GM23338 (cell line): Measurements from ENCODE around the gene SCLY.

Experiments
- CREB1 ChIP-seq: fragments of 250-450 bp; sonication (Bioruptor Pico); IDR thresholded peaks from 2 replicates; pipeline ENCODE4 v1.5.0; 2020; ENCODE audit warnings: low read depth, mild to moderate bottlenecking, moderate library complexity
- ETS1 ChIP-seq: IDR thresholded peaks from 2 replicates; pipeline ENCODE4 v1.6.1; 2016; ENCODE audit warnings: antibody characterized with exemption
- EZH2 ChIP-seq: fragments of 200-600 bp; sonication (generic); IDR thresholded peaks from one replicate; pipeline ENCODE4 v1.8.0; 2017; ENCODE audit warnings: antibody characterized with exemption, mild to moderate bottlenecking, low read depth; ENCODE audit not compliant: unreplicated experiment
- EZH2phosphoT487 ChIP-seq: fragments of 200-600 bp; sonication (generic); IDR thresholded peaks from one replicate; pipeline ENCODE4 v1.8.1; 2018; ENCODE audit warnings: antibody characterized with exemption; ENCODE audit not compliant: unreplicated experiment
- JUNB ChIP-seq: IDR thresholded peaks from one replicate; pipeline ENCODE4 v1.6.1; 2016; ENCODE audit warnings: antibody characterized with exemption; ENCODE audit not compliant: unreplicated experiment
- NANOG ChIP-seq: IDR thresholded peaks from 2 replicates; pipeline ENCODE4 v1.6.1; 2016; ENCODE audit warnings: antibody characterized with exemption, borderline replicate concordance
- POLR2AphosphoS5 ChIP-seq: IDR thresholded peaks from 2 replicates; pipeline ENCODE4 v1.6.1; 2016; ENCODE audit warnings: antibody characterized with exemption, low read depth
- STAT1 ChIP-seq: IDR thresholded peaks from one replicate; pipeline ENCODE4 v1.6.1; 2016; ENCODE audit warnings: antibody characterized with exemption; ENCODE audit not compliant: unreplicated experiment
- ZNF114 ChIP-seq: fragments of 250-450 bp; sonication (Bioruptor Pico); IDR thresholded peaks from 2 replicates; pipeline ENCODE4 v1.5.0; 2020; ENCODE audit warnings: mild to moderate bottlenecking, moderate library complexity
- ZNF331 ChIP-seq: fragments of 250-450 bp; sonication (Bioruptor Pico); IDR thresholded peaks from 2 replicates; pipeline ENCODE4 v1.5.0; 2020; ENCODE audit warnings: low read depth, mild to moderate bottlenecking, moderate library complexity
- TF ChIP-seq, protein P1 (sequence below), 2 experiments: fragments of 200-600 bp in 1 of 2; sonication (generic) in 1 of 2; conservative IDR thresholded peaks; 2 replicates each; pipeline versions ENCODE4 v1.5.1 to v1.6.1; 2016 to 2017; ENCODE audit warnings: antibody characterized with exemption in 2 of 2, low read depth in 2 of 2, mild to moderate bottlenecking in 2 of 2, moderate library complexity in 1 of 2
- TF ChIP-seq, protein P2 (sequence below): IDR thresholded peaks from one replicate; pipeline ENCODE4 v1.6.1; 2018; ENCODE audit warnings: antibody characterized with exemption; ENCODE audit not compliant: unreplicated experiment

DNA sequence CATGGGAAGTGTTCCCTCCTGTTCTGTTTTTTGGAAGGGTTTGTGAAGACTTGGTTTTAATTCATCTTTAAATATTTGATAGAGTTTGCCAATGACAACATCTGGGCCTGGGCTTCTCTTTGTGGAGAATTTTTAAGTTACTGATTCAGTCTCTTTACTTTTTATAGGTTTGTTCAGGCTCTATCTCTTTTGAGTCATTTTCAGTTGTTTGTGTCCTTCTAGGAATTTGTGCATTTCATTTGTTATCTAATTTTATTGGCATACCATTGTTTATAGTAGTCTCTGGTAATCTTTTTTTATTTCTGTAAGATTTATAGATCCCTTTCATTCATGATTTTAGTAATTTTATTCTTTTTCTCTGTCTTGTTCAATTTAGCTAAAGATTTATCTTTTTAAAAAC is 14.6 kb downstream of the SCLY start:
- TF ChIP-seq EZH2phosphoT487 (no peak), EZH2 (no peak), ETS1 (no peak), STAT1 (no peak), POLR2AphosphoS5 (no peak), ZNF114 (no peak), CREB1 (CRISPR knock-in tag) (no peak), JUNB (no peak), NANOG (no peak), ZNF331 (CRISPR knock-in tag) (no peak)
- TF ChIP-seq, protein P1, sequence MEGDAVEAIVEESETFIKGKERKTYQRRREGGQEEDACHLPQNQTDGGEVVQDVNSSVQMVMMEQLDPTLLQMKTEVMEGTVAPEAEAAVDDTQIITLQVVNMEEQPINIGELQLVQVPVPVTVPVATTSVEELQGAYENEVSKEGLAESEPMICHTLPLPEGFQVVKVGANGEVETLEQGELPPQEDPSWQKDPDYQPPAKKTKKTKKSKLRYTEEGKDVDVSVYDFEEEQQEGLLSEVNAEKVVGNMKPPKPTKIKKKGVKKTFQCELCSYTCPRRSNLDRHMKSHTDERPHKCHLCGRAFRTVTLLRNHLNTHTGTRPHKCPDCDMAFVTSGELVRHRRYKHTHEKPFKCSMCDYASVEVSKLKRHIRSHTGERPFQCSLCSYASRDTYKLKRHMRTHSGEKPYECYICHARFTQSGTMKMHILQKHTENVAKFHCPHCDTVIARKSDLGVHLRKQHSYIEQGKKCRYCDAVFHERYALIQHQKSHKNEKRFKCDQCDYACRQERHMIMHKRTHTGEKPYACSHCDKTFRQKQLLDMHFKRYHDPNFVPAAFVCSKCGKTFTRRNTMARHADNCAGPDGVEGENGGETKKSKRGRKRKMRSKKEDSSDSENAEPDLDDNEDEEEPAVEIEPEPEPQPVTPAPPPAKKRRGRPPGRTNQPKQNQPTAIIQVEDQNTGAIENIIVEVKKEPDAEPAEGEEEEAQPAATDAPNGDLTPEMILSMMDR (conservative IDR thresholded peaks at IDR 0.05; ENCODE audit: low read depth in 2 of 2), result no peak
- TF ChIP-seq, protein P2, sequence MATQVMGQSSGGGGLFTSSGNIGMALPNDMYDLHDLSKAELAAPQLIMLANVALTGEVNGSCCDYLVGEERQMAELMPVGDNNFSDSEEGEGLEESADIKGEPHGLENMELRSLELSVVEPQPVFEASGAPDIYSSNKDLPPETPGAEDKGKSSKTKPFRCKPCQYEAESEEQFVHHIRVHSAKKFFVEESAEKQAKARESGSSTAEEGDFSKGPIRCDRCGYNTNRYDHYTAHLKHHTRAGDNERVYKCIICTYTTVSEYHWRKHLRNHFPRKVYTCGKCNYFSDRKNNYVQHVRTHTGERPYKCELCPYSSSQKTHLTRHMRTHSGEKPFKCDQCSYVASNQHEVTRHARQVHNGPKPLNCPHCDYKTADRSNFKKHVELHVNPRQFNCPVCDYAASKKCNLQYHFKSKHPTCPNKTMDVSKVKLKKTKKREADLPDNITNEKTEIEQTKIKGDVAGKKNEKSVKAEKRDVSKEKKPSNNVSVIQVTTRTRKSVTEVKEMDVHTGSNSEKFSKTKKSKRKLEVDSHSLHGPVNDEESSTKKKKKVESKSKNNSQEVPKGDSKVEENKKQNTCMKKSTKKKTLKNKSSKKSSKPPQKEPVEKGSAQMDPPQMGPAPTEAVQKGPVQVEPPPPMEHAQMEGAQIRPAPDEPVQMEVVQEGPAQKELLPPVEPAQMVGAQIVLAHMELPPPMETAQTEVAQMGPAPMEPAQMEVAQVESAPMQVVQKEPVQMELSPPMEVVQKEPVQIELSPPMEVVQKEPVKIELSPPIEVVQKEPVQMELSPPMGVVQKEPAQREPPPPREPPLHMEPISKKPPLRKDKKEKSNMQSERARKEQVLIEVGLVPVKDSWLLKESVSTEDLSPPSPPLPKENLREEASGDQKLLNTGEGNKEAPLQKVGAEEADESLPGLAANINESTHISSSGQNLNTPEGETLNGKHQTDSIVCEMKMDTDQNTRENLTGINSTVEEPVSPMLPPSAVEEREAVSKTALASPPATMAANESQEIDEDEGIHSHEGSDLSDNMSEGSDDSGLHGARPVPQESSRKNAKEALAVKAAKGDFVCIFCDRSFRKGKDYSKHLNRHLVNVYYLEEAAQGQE, result no peak
